K562 (cell line): Measurements from ENCODE around the gene ERVFRD-1. TPM values are rescaled to one million over a fixed set of nuclear protein-coding genes. Genes with fewer than 3 reads are reported as not detected.

Experiments
- ATAC-seq: fragments of 200-7000 bp; cut with Tn5 transposase; 3 replicates; pipeline ENCODE4 v1.9.1; 2020; ENCODE audit warnings: moderate library complexity
- BruUV-seq: library from RNA; stranded (reverse); fragments of 400-500 nt; replicated peaks from 2 replicates; lab custom pipeline; 2021; lab: Mats Ljungman, UMichigan
- CTCF ChIA-PET: fragments of 300-600 bp; formaldehyde crosslinking; extraction: SDS; loops from one replicate; lab custom pipeline; 2021; ENCODE audit warnings: low intra/inter-chr PET ratio; lab: Yijun Ruan, JAX
- POLR2A ChIA-PET: fragments of 300-600, 350-650 bp; sonication (Branson Sonifier 250); formaldehyde crosslinking; extraction: SDS; loops from one replicate; lab custom pipeline; 2021; ENCODE audit warnings: antibody characterized with exemption, inconsistent platforms; lab: Yijun Ruan, JAX
- DNase-seq, 4 experiments: peaks; one replicate each; pipeline versions ENCODE4 v3.0.0 to v3.0.0-alpha.2; 2011 to 2018; ENCODE audit warnings: low spot score in 3 of 4, mixed read lengths in 3 of 4; ENCODE audit errors: extremely low read depth in 1 of 4
- FAIRE-seq: peaks from 2 replicates; lab custom pipeline; 2011; peaks lifted over from hg19 to GRCh38; lab: Jason Lieb, UNC
- H2AFZ ChIP-seq: 2 replicates; pipeline ENCODE4 v1.6.0; 2011; ENCODE audit warnings: low read depth, low read length, control low read depth, inconsistent platforms
- H3K27ac ChIP-seq: fragments of 200-600 bp; 3 replicates; pipeline ENCODE4 v1.8.0; 2011; ENCODE audit warnings: low read depth, mild to moderate bottlenecking, control low read depth, inconsistent platforms, low read length, moderate library complexity, mixed read lengths; ENCODE audit errors: extremely low read depth
- H3K27me3 ChIP-seq, 2 experiments: fragments of 300-600 bp in 1 of 2; 2 replicates in 1 of 2; 3 replicates in 1 of 2; pipeline versions ENCODE4 v1.6.0 to v1.8.0; 2011; ENCODE audit warnings: inconsistent platforms in 2 of 2, low read length in 2 of 2, mild to moderate bottlenecking in 1 of 2, mixed read lengths in 1 of 2, moderate library complexity in 1 of 2; ENCODE audit not compliant: control insufficient read depth in 2 of 2, insufficient read depth in 2 of 2
- H3K36me3 ChIP-seq: fragments of 300-600 bp; 3 replicates; pipeline ENCODE4 v1.8.0; 2011; ENCODE audit warnings: mild to moderate bottlenecking, low read length, inconsistent platforms; ENCODE audit not compliant: control insufficient read depth, insufficient read depth
- H3K4me1 ChIP-seq, 2 experiments: fragments of 200-600 bp in 1 of 2; replicated peaks in 1 of 2; 2 replicates in 1 of 2; 3 replicates in 1 of 2; pipeline versions ENCODE4 v1.5.1 to v1.8.0; 2011; ENCODE audit warnings: inconsistent platforms in 2 of 2, low read length in 2 of 2, mild to moderate bottlenecking in 1 of 2, mixed read lengths in 1 of 2, moderate library complexity in 1 of 2; ENCODE audit not compliant: control insufficient read depth in 2 of 2, insufficient read depth in 2 of 2
- H3K4me2 ChIP-seq: 2 replicates; pipeline ENCODE4 v1.6.1; 2011; ENCODE audit warnings: low read length, control low read depth, inconsistent platforms, mixed read lengths; ENCODE audit not compliant: insufficient read depth
- H3K4me3 ChIP-seq: fragments of 200-600 bp; sonication (generic), shearing (Covaris generic); 2 replicates; pipeline ENCODE4 v1.5.1; 2016; ENCODE audit warnings: control low read depth, inconsistent platforms
- H3K79me2 ChIP-seq: fragments of 200-600 bp; 3 replicates; pipeline ENCODE4 v1.8.0; 2011; ENCODE audit warnings: low read length, inconsistent platforms; ENCODE audit not compliant: control insufficient read depth, insufficient read depth
- H3K9ac ChIP-seq, 2 experiments: 2 replicates each; pipeline versions ENCODE4 v1.6.0 to v1.6.1; 2011; ENCODE audit warnings: low read depth in 2 of 2, low read length in 2 of 2, control low read depth in 1 of 2, inconsistent platforms in 1 of 2, mild to moderate bottlenecking in 1 of 2, mixed read lengths in 1 of 2; ENCODE audit not compliant: insufficient read depth in 1 of 2
- H3K9me1 ChIP-seq: one replicate; pipeline ENCODE4 v1.6.0; 2011; ENCODE audit warnings: inconsistent platforms, mild to moderate bottlenecking, low read length, moderate library complexity; ENCODE audit not compliant: control insufficient read depth, insufficient read depth
- H3K9me3 ChIP-seq: replicated peaks from 2 replicates; pipeline ENCODE4 v1.5.1; 2011; ENCODE audit warnings: low read depth, low read length, inconsistent platforms; ENCODE audit not compliant: control insufficient read depth, insufficient read depth
- H4K20me1 ChIP-seq: replicated peaks from 2 replicates; pipeline ENCODE4 v1.6.1; 2011; ENCODE audit warnings: low read length, inconsistent platforms, mixed read lengths; ENCODE audit not compliant: control insufficient read depth, insufficient read depth
- CBFA2T3 ChIP-seq: fragments of 450-650 bp; IDR thresholded peaks from 2 replicates; pipeline ENCODE4 v1.6.1; 2017
- DNMT1 ChIP-seq: fragments of 450-650 bp; IDR thresholded peaks from 2 replicates; pipeline ENCODE4 v1.6.1; 2016; ENCODE audit warnings: antibody characterized with exemption, mild to moderate bottlenecking
- GATA2 ChIP-seq: sonication (generic); formaldehyde crosslinking; IDR thresholded peaks from 2 replicates; pipeline ENCODE4 v1.4.0; 2020; ENCODE audit warnings: mild to moderate bottlenecking, missing genetic modification reagents
- HDAC8 ChIP-seq: fragments of 450-650 bp; IDR thresholded peaks from 2 replicates; pipeline ENCODE4 v1.6.1; 2016; ENCODE audit warnings: mild to moderate bottlenecking, missing genetic modification characterization, moderate library complexity, missing compliant biosample characterization
- KLF13 ChIP-seq: fragments of 450-650 bp; IDR thresholded peaks from 2 replicates; pipeline ENCODE4 v1.6.1; 2016; ENCODE audit warnings: missing genetic modification characterization, low read depth, mild to moderate bottlenecking, missing compliant biosample characterization, moderate library complexity, borderline replicate concordance
- MCM7 ChIP-seq, 2 experiments: fragments of 450-650 bp; IDR thresholded peaks; 2 replicates each; pipeline ENCODE4 v1.6.1; 2016 to 2018
- PCBP1 ChIP-seq: fragments of 200-400 bp; formaldehyde crosslinking; IDR thresholded peaks from 2 replicates; pipeline ENCODE4 v1.6.1; 2018; ENCODE audit warnings: mild to moderate bottlenecking, low read depth, low read length; ENCODE audit not compliant: poor library complexity, severe bottlenecking
- POLR2A ChIP-seq: fragments of 450-650 bp; conservative IDR thresholded peaks from 2 replicates; pipeline ENCODE4 v1.6.1; 2016
- RFX1 ChIP-seq: fragments of 450-650 bp; IDR thresholded peaks from 2 replicates; pipeline ENCODE4 v1.6.1; 2016; ENCODE audit warnings: mild to moderate bottlenecking, moderate library complexity
- TBP ChIP-seq: optimal IDR thresholded peaks from 2 replicates; pipeline ENCODE3; 2011; ENCODE audit warnings: low read depth, low read length, improper control_type of control experiment
- ZNF174 ChIP-seq: fragments of 250-450 bp; sonication (Bioruptor Pico); IDR thresholded peaks from 2 replicates; pipeline ENCODE4 v1.4.0; 2020; ENCODE audit warnings: mild to moderate bottlenecking
- ZNF764 ChIP-seq: fragments of 250-450 bp; sonication (Bioruptor Pico); IDR thresholded peaks from 2 replicates; pipeline ENCODE4 v1.4.0; 2020; ENCODE audit warnings: low read depth, mild to moderate bottlenecking, moderate library complexity
- ZNF830 ChIP-seq: fragments of 250-450 bp; sonication (Bioruptor Pico); IDR thresholded peaks from 2 replicates; pipeline ENCODE4 v1.5.0; 2021; ENCODE audit warnings: mild to moderate bottlenecking
- WGBS: fragments of 100-300 bp; shearing (Covaris generic); methylation state at CpG from one replicate; pipeline ENCODE4 v1.1.6; 2016; ENCODE audit warnings: low coverage, mixed read lengths; ENCODE audit not compliant: insufficient coverage; ENCODE audit errors: missing lambda C conversion rate; 5-methylcytosine and 5-hydroxymethylcytosine counted together
- in situ Hi-C: fragments of 300-500 bp; cut with MboI; formaldehyde crosslinking; loops from 4 replicates; pipeline ENCODE4 v1.15.0; 2018; ENCODE audit warnings: inconsistent platforms, mixed read lengths
- intact Hi-C: fragments of 100-400 bp; cut with micrococcal nuclease; formaldehyde crosslinking; loops from 2 replicates; pipeline ENCODE4 v1.14.2; 2022
- polyA plus RNA-seq, 8 experiments: library from polyadenylated mRNA; depleted of rRNA in 4 of 8; stranded (reverse) in 5 of 8; unstranded in 3 of 8; fragments of >200 nt; fragmentation: Nextera tagmentation in 2 of 8; fragmentation: Illumina TruSeq in 1 of 8; extraction: Ambion mirVana in 2 of 8; extraction: Trizol in 1 of 8; gene quantifications; 2 replicates each; pipeline versions ENCODE4 v1.2.1 to v1.2.3, GENCODE V29; 2011 to 2014; ENCODE audit warnings: inconsistent platforms in 1 of 8, missing spikeins in 1 of 8
- total RNA-seq, 7 experiments: library from RNA; depleted of rRNA in 6 of 7; stranded (reverse); fragments of >200 nt in 6 of 7; fragmentation: Illumina TruSeq in 2 of 7; extraction: Trizol in 2 of 7; gene quantifications; 2 replicates each; pipeline versions ENCODE4 v1.2.1 to v1.2.3, GENCODE V29; 2011 to 2021; ENCODE audit warnings: low replicate concordance in 1 of 7
- TF ChIP-seq, protein P1 (sequence below): fragments of 250-450 bp; sonication (Bioruptor Pico); IDR thresholded peaks from 2 replicates; pipeline ENCODE4 v1.9.0; 2021; ENCODE audit warnings: mild to moderate bottlenecking
- TF ChIP-seq, protein P2 (sequence below): fragments of 450-650 bp; formaldehyde crosslinking; IDR thresholded peaks from 2 replicates; pipeline ENCODE4 v1.4.0; 2022; ENCODE audit warnings: missing genetic modification characterization
- TF ChIP-seq, protein P3 (sequence below): sonication (generic); IDR thresholded peaks from 2 replicates; pipeline ENCODE4 v1.6.1; 2016

ERVFRD-1 gene
- total and polyA plus RNA-seq, 9 of the 15 experiments (the other 6 are each of a cell fraction or from before 2014, with no cell fraction given) = 0.05 to 0.14 (median 0.09) TPM; not detected in 2

DNA sequence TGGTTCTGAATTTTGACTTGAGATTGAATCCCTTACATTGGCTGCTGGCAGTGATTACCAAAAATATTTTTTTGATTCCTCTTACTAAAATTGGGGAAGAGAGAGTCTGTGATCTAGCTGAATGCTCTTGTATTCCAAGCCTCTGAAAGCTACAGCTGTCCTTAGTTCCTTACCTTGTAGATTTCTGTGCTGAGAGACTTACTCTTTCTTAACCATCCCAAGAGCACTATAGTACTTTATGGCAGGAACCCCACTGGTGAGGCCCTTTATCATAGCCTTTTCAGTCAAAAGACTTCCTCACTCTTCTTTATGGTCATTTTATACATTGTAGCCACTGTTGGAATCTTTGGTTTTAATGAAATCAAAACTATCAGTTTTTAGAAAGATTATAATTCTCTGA, 19.1 kb upstream of the ERVFRD-1 start:
- ChIA-PET CTCF (no interaction called here), POLR2A (no interaction called here)
- TF ChIP-seq POLR2A (no peak), HDAC8 (tag) (no peak), KLF13 (tag) (no peak)
- H3K9me3 ChIP-seq = no peaks in the 10 kb centered on the region
- no peaks in the 10 kb centered on the region for H4K20me1 ChIP-seq
- no peaks in the 10 kb centered on the region for H3K9me1 ChIP-seq
- no peaks in the 10 kb centered on the region for H3K27me3 ChIP-seq
- no peak overlapping the region for H3K27ac ChIP-seq
- in situ Hi-C loops = no loop called here
- no peak overlapping the region for H3K4me3 ChIP-seq
- BruUV-seq = no TSS peak
- no peak for ATAC-seq
- no peak overlapping the region for H3K4me2 ChIP-seq
- H3K79me2 ChIP-seq = peaks cover 10% of the 10 kb centered on the region; the same call in 2 of the 3 replicates
- H2AFZ ChIP-seq = no peak overlapping the region
- no peak for DNase-seq
- H3K9ac ChIP-seq = no peak overlapping the region
- intact Hi-C loops = no loop called here
- peaks cover 15% of the 10 kb centered on the region for H3K36me3 ChIP-seq
- FAIRE-seq = no peak
- no peaks in the 10 kb centered on the region for H3K4me1 ChIP-seq

DNA sequence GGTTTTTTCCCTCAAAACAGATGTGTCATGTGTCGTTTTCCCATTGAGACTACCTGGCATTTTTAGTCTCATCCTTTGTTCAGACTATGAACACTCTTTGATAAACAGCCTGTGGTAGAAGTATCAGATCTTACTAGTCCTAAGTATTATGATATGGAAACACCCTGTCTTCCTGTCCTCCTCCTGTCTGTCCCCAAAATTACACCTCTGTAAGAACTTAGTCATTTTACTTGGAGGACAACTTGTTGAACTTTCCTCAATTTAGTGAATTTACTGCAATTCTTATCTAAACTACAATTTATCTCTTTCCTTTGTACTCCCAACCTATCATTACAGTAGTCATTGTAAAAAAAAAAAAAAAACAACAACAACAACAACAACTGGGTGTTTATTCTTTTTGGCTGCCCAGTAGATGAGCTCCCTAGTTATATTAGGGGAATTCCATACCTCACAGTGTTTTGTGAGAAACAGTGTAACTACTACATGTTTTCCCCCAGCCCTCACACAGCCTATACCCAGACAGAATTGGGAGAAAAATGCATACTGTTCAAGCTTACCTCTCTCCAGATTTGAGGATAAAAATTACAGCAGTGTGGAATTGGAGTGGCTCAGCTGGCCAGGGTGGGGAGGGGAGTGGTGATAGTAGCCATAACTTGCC, 18.5 kb upstream of the ERVFRD-1 start:
- FAIRE-seq = peak; percentile 59
- H3K4me2 ChIP-seq = no peak overlapping the region
- H2AFZ ChIP-seq = no peak overlapping the region
- ATAC-seq = peak; percentile 36; the same call in 2 of the 3 replicates
- BruUV-seq = no TSS peak
- no peaks in the 10 kb centered on the region for H3K9me1 ChIP-seq
- H3K9ac ChIP-seq = no peak overlapping the region
- H3K4me3 ChIP-seq = no peak overlapping the region
- 55% methylated on average over 1 of the region's 1 CpG for WGBS
- no peak for DNase-seq
- H3K27ac ChIP-seq = no peak overlapping the region
- ChIA-PET CTCF (no interaction called here), POLR2A (interaction anchor here (0.5 kb wide), 1 partner anchor 29 kb away, joined by 3 read pairs; no protein-coding TSS in a partner anchor)
- H3K27me3 ChIP-seq = no peaks in the 10 kb centered on the region
- H3K79me2 ChIP-seq = peaks cover 10% of the 10 kb centered on the region; the same call in 2 of the 3 replicates
- no peaks in the 10 kb centered on the region for H4K20me1 ChIP-seq
- intact Hi-C loops = no loop called here
- H3K36me3 ChIP-seq = peaks cover 11% of the 10 kb centered on the region
- H3K9me3 ChIP-seq = no peaks in the 10 kb centered on the region
- in situ Hi-C loops = no loop called here
- no peaks in the 10 kb centered on the region for H3K4me1 ChIP-seq
- no peak for TF ChIP-seq MCM7 (IDR thresholded peaks at IDR 0.05)
- TF ChIP-seq, protein P1, sequence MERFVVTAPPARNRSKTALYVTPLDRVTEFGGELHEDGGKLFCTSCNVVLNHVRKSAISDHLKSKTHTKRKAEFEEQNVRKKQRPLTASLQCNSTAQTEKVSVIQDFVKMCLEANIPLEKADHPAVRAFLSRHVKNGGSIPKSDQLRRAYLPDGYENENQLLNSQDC (CRISPR knock-in tag) = no peak
- TF ChIP-seq, protein P2, sequence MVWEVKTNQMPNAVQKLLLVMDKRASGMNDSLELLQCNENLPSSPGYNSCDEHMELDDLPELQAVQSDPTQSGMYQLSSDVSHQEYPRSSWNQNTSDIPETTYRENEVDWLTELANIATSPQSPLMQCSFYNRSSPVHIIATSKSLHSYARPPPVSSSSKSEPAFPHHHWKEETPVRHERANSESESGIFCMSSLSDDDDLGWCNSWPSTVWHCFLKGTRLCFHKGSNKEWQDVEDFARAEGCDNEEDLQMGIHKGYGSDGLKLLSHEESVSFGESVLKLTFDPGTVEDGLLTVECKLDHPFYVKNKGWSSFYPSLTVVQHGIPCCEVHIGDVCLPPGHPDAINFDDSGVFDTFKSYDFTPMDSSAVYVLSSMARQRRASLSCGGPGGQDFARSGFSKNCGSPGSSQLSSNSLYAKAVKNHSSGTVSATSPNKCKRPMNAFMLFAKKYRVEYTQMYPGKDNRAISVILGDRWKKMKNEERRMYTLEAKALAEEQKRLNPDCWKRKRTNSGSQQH = no peak
- no peak for TF ChIP-seq TBP
- TF ChIP-seq CBFA2T3 = no peak
- TF ChIP-seq, protein P3, sequence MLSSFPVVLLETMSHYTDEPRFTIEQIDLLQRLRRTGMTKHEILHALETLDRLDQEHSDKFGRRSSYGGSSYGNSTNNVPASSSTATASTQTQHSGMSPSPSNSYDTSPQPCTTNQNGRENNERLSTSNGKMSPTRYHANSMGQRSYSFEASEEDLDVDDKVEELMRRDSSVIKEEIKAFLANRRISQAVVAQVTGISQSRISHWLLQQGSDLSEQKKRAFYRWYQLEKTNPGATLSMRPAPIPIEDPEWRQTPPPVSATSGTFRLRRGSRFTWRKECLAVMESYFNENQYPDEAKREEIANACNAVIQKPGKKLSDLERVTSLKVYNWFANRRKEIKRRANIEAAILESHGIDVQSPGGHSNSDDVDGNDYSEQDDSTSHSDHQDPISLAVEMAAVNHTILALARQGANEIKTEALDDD = no peak
- TF ChIP-seq ZNF174 (CRISPR knock-in tag) = no peak
- no peak for TF ChIP-seq GATA2 (CRISPR knock-in tag)
- no peak for TF ChIP-seq ZNF764 (CRISPR knock-in tag)
- no peak for TF ChIP-seq PCBP1
- TF ChIP-seq RFX1 = no peak
- TF ChIP-seq ZNF830 (CRISPR knock-in tag) = no peak
- TF ChIP-seq DNMT1 = no peak
